Keratinocyte (primary cell): ENCODE data around the gene RNF150. TPM values are rescaled to one million over a fixed set of nuclear protein-coding genes. Genes with fewer than 3 reads are reported as not detected.
A peak's percentile ranks its signal among the peaks of the same experiment; 100 is the strongest.

Source experiments
- DNase-seq: peaks from one replicate; pipeline ENCODE4 v3.0.0-alpha.2; 2011; ENCODE audit warnings: low read depth, missing footprints, low spot score
- FAIRE-seq: peaks from 2 replicates; lab custom pipeline; 2011; peaks lifted over from hg19 to GRCh38; lab: Jason Lieb, UNC
- H2AFZ ChIP-seq: 2 replicates; pipeline ENCODE4 v1.6.0; 2012; ENCODE audit warnings: low read length, control low read depth, inconsistent platforms; ENCODE audit not compliant: control insufficient read depth
- H3K27ac ChIP-seq: 2 replicates; pipeline ENCODE4 v1.5.1; 2011; ENCODE audit warnings: low read length; ENCODE audit not compliant: control insufficient read depth, insufficient read depth
- H3K27me3 ChIP-seq: 3 replicates; pipeline ENCODE4 v1.6.0; 2011; ENCODE audit warnings: low read length; ENCODE audit not compliant: control insufficient read depth, insufficient read depth; ENCODE audit errors: extremely low read depth
- H3K36me3 ChIP-seq, 2 experiments: 2 replicates in 1 of 2; 3 replicates in 1 of 2; pipeline ENCODE4 v1.5.1; 2011; ENCODE audit warnings: low read length in 2 of 2, mild to moderate bottlenecking in 1 of 2; ENCODE audit not compliant: control insufficient read depth in 2 of 2, insufficient read depth in 2 of 2; ENCODE audit errors: extremely low read depth in 1 of 2
- H3K4me1 ChIP-seq: 3 replicates; pipeline ENCODE4 v1.5.1; 2011; ENCODE audit warnings: low read length; ENCODE audit not compliant: control insufficient read depth, insufficient read depth; ENCODE audit errors: extremely low read depth
- H3K4me2 ChIP-seq: 3 replicates; pipeline ENCODE4 v1.6.0; 2011; ENCODE audit warnings: low read depth, low read length; ENCODE audit not compliant: control insufficient read depth, insufficient read depth; ENCODE audit errors: extremely low read depth
- H3K4me3 ChIP-seq, 3 experiments: fragments of 200-600 bp in 1 of 3; sonication (generic) in 1 of 3; 2 replicates in 2 of 3; 3 replicates in 1 of 3; pipeline ENCODE4 v1.5.1; 2011 to 2016; ENCODE audit warnings: low read length in 3 of 3, mild to moderate bottlenecking in 3 of 3, control low read depth in 2 of 3, inconsistent platforms in 1 of 3, low read depth in 1 of 3, mixed read lengths in 1 of 3, mixed run types in 1 of 3, moderate library complexity in 1 of 3; ENCODE audit not compliant: control insufficient read depth in 2 of 3, insufficient read depth in 2 of 3; ENCODE audit errors: extremely low read depth in 1 of 3
- H3K79me2 ChIP-seq: 2 replicates; pipeline ENCODE4 v1.6.0; 2012; ENCODE audit warnings: low read length; ENCODE audit not compliant: control insufficient read depth, insufficient read depth
- H3K9ac ChIP-seq: 3 replicates; pipeline ENCODE4 v1.6.0; 2011; ENCODE audit warnings: low read length; ENCODE audit not compliant: control insufficient read depth, insufficient read depth; ENCODE audit errors: extremely low read depth
- H3K9me1 ChIP-seq: 3 replicates; pipeline ENCODE4 v1.6.0; 2011; ENCODE audit warnings: low read length; ENCODE audit not compliant: control insufficient read depth, insufficient read depth; ENCODE audit errors: extremely low read depth
- H3K9me3 ChIP-seq: 2 replicates; pipeline ENCODE4 v1.5.1; 2012; ENCODE audit warnings: low read depth, low read length; ENCODE audit not compliant: control insufficient read depth
- H4K20me1 ChIP-seq: 3 replicates; pipeline ENCODE4 v1.6.0; 2011; ENCODE audit warnings: low read length; ENCODE audit not compliant: control insufficient read depth, insufficient read depth; ENCODE audit errors: extremely low read depth
- EZH2 ChIP-seq: IDR thresholded peaks from one replicate; pipeline ENCODE4 v1.6.1; 2012; ENCODE audit warnings: inconsistent platforms, mild to moderate bottlenecking, low read length, moderate library complexity
- dilution Hi-C: fragments of 300-500 bp; cut with MboI; formaldehyde crosslinking; loops from one replicate; pipeline ENCODE4 v1.7.0; 2020; ENCODE audit warnings: low sequenced_read_pairs; ENCODE audit not compliant: extremely low pct_ligation_motif_present
- polyA plus RNA-seq, 5 experiments: library from polyadenylated mRNA; depleted of rRNA in 3 of 5; stranded (reverse) in 3 of 5; stranded (forward) in 1 of 5; unstranded in 1 of 5; fragments of >200 nt; gene quantifications; 1 replicate in 1 of 5; 2 replicates in 3 of 5; 3 replicates in 1 of 5; pipeline versions ENCODE4 v1.2.1 to v1.2.3, GENCODE V29; 2011 to 2012; ENCODE audit warnings: missing spikeins in 2 of 5, low read depth in 1 of 5, low replicate concordance in 1 of 5
- TF ChIP-seq, protein P1 (sequence below), 3 experiments: IDR thresholded peaks in 1 of 3; conservative IDR thresholded peaks in 1 of 3; optimal IDR thresholded peaks in 1 of 3; 2 replicates in 2 of 3; 3 replicates in 1 of 3; pipeline versions ENCODE3 to v1.5.1; 2011; ENCODE audit warnings: low read length in 3 of 3, mild to moderate bottlenecking in 3 of 3, moderate library complexity in 2 of 3, control low read depth in 1 of 3, inconsistent platforms in 1 of 3; ENCODE audit not compliant: insufficient read depth in 2 of 3; ENCODE audit errors: extremely low read depth in 1 of 3

Gene RNF150
- polyA plus RNA-seq, 1 donor (not counting 4 experiments of a cell fraction or from before 2014, with no cell fraction given), result 0.18 TPM

DNA sequence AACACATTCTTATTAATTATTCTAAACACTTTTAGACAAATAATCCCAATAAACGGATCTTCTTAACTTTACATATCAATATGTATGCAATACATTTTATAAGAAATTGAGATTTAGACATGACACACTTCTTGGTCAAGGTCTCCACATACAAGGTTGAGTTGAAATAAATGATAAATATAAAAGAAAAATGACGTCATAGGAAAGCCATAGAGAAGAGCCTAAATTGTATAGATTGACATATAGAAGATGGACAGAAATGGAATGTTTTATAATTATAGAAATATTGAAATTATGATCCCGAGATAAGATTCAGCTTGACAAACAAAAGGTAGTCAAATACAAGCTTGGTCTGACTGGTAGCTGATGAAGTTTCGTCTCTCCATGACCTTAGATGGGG, 87.4 kb downstream of the RNF150 start:
- H3K9me1 ChIP-seq, result no peaks in the 10 kb centered on the region
- no peak overlapping the region for H3K4me2 ChIP-seq
- no peaks in the 10 kb centered on the region for H3K79me2 ChIP-seq
- dilution Hi-C loops, result no loop called here
- no peak overlapping the region for H3K27ac ChIP-seq
- no peaks in the 10 kb centered on the region for H3K36me3 ChIP-seq
- H2AFZ ChIP-seq, result peak overlapping the region; percentile 32
- no peak for FAIRE-seq
- no peak overlapping the region for H3K9ac ChIP-seq
- H3K4me3 ChIP-seq, result no peak overlapping the region
- H3K27me3 ChIP-seq, result no peaks in the 10 kb centered on the region
- H4K20me1 ChIP-seq, result no peaks in the 10 kb centered on the region
- peaks cover 1% of the 10 kb centered on the region for H3K9me3 ChIP-seq
- no peak for DNase-seq
- TF ChIP-seq, protein P1, sequence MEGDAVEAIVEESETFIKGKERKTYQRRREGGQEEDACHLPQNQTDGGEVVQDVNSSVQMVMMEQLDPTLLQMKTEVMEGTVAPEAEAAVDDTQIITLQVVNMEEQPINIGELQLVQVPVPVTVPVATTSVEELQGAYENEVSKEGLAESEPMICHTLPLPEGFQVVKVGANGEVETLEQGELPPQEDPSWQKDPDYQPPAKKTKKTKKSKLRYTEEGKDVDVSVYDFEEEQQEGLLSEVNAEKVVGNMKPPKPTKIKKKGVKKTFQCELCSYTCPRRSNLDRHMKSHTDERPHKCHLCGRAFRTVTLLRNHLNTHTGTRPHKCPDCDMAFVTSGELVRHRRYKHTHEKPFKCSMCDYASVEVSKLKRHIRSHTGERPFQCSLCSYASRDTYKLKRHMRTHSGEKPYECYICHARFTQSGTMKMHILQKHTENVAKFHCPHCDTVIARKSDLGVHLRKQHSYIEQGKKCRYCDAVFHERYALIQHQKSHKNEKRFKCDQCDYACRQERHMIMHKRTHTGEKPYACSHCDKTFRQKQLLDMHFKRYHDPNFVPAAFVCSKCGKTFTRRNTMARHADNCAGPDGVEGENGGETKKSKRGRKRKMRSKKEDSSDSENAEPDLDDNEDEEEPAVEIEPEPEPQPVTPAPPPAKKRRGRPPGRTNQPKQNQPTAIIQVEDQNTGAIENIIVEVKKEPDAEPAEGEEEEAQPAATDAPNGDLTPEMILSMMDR (optimal IDR thresholded peaks at IDR 0.05 in 1 of 3, IDR thresholded peaks at IDR 0.05 in 1 of 3, conservative IDR thresholded peaks at IDR 0.05 in 1 of 3; ENCODE audit: extremely low read depth in 1 of 3, insufficient read depth in 2 of 3, low read length in 3 of 3), result no peak
- TF ChIP-seq EZH2, result no peak
- H3K4me1 ChIP-seq, result peaks cover 14% of the 10 kb centered on the region

DNA sequence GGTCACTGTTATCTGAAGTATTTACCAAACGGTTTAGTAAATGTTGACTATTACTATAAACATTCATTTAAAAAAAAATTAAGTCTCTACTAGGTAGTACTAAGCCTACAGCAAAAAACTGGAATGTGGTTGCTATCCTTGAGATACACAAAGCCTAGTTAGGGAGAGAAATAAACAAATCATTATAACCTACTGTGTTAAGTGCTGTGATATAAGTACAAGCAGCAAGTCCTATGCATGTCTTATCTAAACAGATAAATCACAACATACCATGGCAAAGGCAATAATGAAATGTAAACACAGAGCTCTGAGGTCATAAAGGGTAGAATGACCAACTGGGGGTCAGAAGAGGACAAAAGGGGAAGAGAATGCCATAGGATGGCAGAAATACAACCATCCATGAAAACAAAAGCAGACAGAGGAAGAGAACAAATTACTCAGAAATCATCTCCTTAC, 92.2 kb downstream of the RNF150 start:
- no peaks in the 10 kb centered on the region for H3K27me3 ChIP-seq
- no peak overlapping the region for H3K4me2 ChIP-seq
- no peak for TF ChIP-seq EZH2
- TF ChIP-seq, protein P1 (optimal IDR thresholded peaks at IDR 0.05 in 1 of 3, IDR thresholded peaks at IDR 0.05 in 1 of 3, conservative IDR thresholded peaks at IDR 0.05 in 1 of 3; ENCODE audit: extremely low read depth in 1 of 3, insufficient read depth in 2 of 3, low read length in 3 of 3), result no peak
- no peak overlapping the region for H3K4me3 ChIP-seq
- dilution Hi-C loops, result no loop called here
- DNase-seq, result no peak
- H4K20me1 ChIP-seq, result no peaks in the 10 kb centered on the region
- no peaks in the 10 kb centered on the region for H3K9me3 ChIP-seq
- H3K4me1 ChIP-seq, result peaks cover 2% of the 10 kb centered on the region
- no peaks in the 10 kb centered on the region for H3K9me1 ChIP-seq
- H2AFZ ChIP-seq, result no peak overlapping the region
- H3K27ac ChIP-seq, result no peak overlapping the region
- no peaks in the 10 kb centered on the region for H3K79me2 ChIP-seq
- H3K9ac ChIP-seq, result no peak overlapping the region
- H3K36me3 ChIP-seq, result no peaks in the 10 kb centered on the region
- no peak for FAIRE-seq
